K562 (cell line): ENCODE measurements around the gene EMD. TPM values are rescaled to one million over a fixed set of nuclear protein-coding genes. Genes with fewer than 3 reads are reported as not detected.
A peak's percentile ranks its signal among the peaks of the same experiment; 100 is the strongest.

Experiments used
- ARHGAP35 ChIP-seq: fragments of 450-650 bp; IDR thresholded peaks from 2 replicates; pipeline ENCODE4 v1.6.1; 2018; ENCODE audit not compliant: partially characterized antibody
- BRCA1 ChIP-seq, 2 experiments: fragments of 450-650 bp in 1 of 2; sonication (generic) in 1 of 2; formaldehyde crosslinking in 1 of 2; IDR thresholded peaks; 2 replicates each; pipeline versions ENCODE4 v1.5.0 to v1.6.1; 2017 to 2020; ENCODE audit warnings: mild to moderate bottlenecking in 1 of 2, missing genetic modification reagents in 1 of 2
- CBX8 ChIP-seq: fragments of 200-600 bp; sonication (generic); IDR thresholded peaks from 2 replicates; pipeline ENCODE4 v1.6.1; 2012; ENCODE audit warnings: borderline replicate concordance, mixed run types, low read depth, mild to moderate bottlenecking, moderate library complexity, mixed read lengths, low read length, control low read depth, inconsistent platforms; ENCODE audit not compliant: poor library complexity, severe bottlenecking; ENCODE audit errors: extremely low read depth
- E2F1 ChIP-seq: sonication (generic); formaldehyde crosslinking; IDR thresholded peaks from 2 replicates; pipeline ENCODE4 v1.8.1; 2023; ENCODE audit warnings: mild to moderate bottlenecking, missing genetic modification reagents, moderate library complexity
- E2F8 ChIP-seq: fragments of 450-650 bp; IDR thresholded peaks from 2 replicates; pipeline ENCODE4 v1.7.1; 2018; ENCODE audit warnings: mild to moderate bottlenecking, low read depth; ENCODE audit not compliant: partially characterized antibody
- ERF ChIP-seq: fragments of 450-650 bp; formaldehyde crosslinking; IDR thresholded peaks from 2 replicates; pipeline ENCODE4 v1.4.0; 2020; ENCODE audit warnings: mild to moderate bottlenecking, mixed read lengths
- FOXP4 ChIP-seq: sonication (generic); formaldehyde crosslinking; IDR thresholded peaks from 2 replicates; pipeline ENCODE4 v1.8.0; 2022; ENCODE audit warnings: mild to moderate bottlenecking, missing genetic modification reagents, borderline replicate concordance
- KAT8 ChIP-seq: fragments of 450-650 bp; IDR thresholded peaks from 2 replicates; pipeline ENCODE4 v1.6.1; 2016; ENCODE audit warnings: low read depth, mild to moderate bottlenecking
- KDM5B ChIP-seq: fragments of 200-600 bp; sonication (generic); IDR thresholded peaks from 2 replicates; pipeline ENCODE4 v1.6.1; 2012; ENCODE audit warnings: low read depth, mild to moderate bottlenecking, moderate library complexity, low read length, control low read depth, inconsistent platforms; ENCODE audit not compliant: insufficient replicate concordance
- MCM7 ChIP-seq, 2 experiments: fragments of 450-650 bp; IDR thresholded peaks; 2 replicates each; pipeline ENCODE4 v1.6.1; 2016 to 2018
- MTA3 ChIP-seq: fragments of 450-650 bp; formaldehyde crosslinking; IDR thresholded peaks from 2 replicates; pipeline ENCODE4 v1.6.1; 2017; ENCODE audit warnings: mild to moderate bottlenecking, borderline replicate concordance
- NR2F6 ChIP-seq: fragments of 450-650 bp; formaldehyde crosslinking; IDR thresholded peaks from 2 replicates; pipeline ENCODE4 v1.4.0; 2020; ENCODE audit warnings: mild to moderate bottlenecking
- POLR2A ChIP-seq: fragments of 450-650 bp; conservative IDR thresholded peaks from 2 replicates; pipeline ENCODE4 v1.6.1; 2016
- RFX5 ChIP-seq: IDR thresholded peaks from 2 replicates; pipeline ENCODE4 v1.6.1; 2011; ENCODE audit warnings: low read depth, mild to moderate bottlenecking, improper control_type of control experiment, low read length
- SMAD2 ChIP-seq: fragments of 150-350 bp; IDR thresholded peaks from 2 replicates; pipeline ENCODE4 v1.6.1; 2014; ENCODE audit warnings: low read depth, mild to moderate bottlenecking, low read length
- SMAD4 ChIP-seq: fragments of 250-450 bp; sonication (Bioruptor Pico); conservative IDR thresholded peaks from 2 replicates; pipeline ENCODE4 v1.8.0; 2021; ENCODE audit warnings: inconsistent platforms, mild to moderate bottlenecking, moderate library complexity
- SREBF1 ChIP-seq: fragments of 150-350 bp; IDR thresholded peaks from 2 replicates; pipeline ENCODE4 v1.6.1; 2014; ENCODE audit warnings: antibody characterized with exemption, low read depth, low read length, borderline replicate concordance
- ZFP1 ChIP-seq: fragments of 450-650 bp; formaldehyde crosslinking; IDR thresholded peaks from 2 replicates; pipeline ENCODE4 v1.4.0; 2020; ENCODE audit warnings: mild to moderate bottlenecking, mixed read lengths
- ZNF212 ChIP-seq: fragments of 450-650 bp; formaldehyde crosslinking; IDR thresholded peaks from 2 replicates; pipeline ENCODE4 v1.4.0; 2020; ENCODE audit warnings: mild to moderate bottlenecking
- ZNF274 ChIP-seq: IDR thresholded peaks from 2 replicates; pipeline ENCODE4 v1.6.1; 2011; ENCODE audit warnings: low read depth, mild to moderate bottlenecking, low read length, moderate library complexity, borderline replicate concordance
- ZNF644 ChIP-seq: fragments of 200-800 bp; sonication (Bioruptor generic); IDR thresholded peaks from 2 replicates; pipeline ENCODE4 v1.6.1; 2016; ENCODE audit warnings: low read depth, missing genetic modification characterization, missing compliant biosample characterization
- polyA plus RNA-seq, 8 experiments: library from polyadenylated mRNA; depleted of rRNA in 4 of 8; stranded (reverse) in 5 of 8; unstranded in 3 of 8; fragments of >200 nt; fragmentation: Nextera tagmentation in 2 of 8; fragmentation: Illumina TruSeq in 1 of 8; extraction: Ambion mirVana in 2 of 8; extraction: Trizol in 1 of 8; gene quantifications; 2 replicates each; pipeline versions ENCODE4 v1.2.1 to v1.2.3, GENCODE V29; 2011 to 2014; ENCODE audit warnings: inconsistent platforms in 1 of 8, missing spikeins in 1 of 8
- total RNA-seq, 7 experiments: library from RNA; depleted of rRNA in 6 of 7; stranded (reverse); fragments of >200 nt in 6 of 7; fragmentation: Illumina TruSeq in 2 of 7; extraction: Trizol in 2 of 7; gene quantifications; 2 replicates each; pipeline versions ENCODE4 v1.2.1 to v1.2.3, GENCODE V29; 2011 to 2021; ENCODE audit warnings: low replicate concordance in 1 of 7

The EMD gene
- total and polyA plus RNA-seq, 9 of the 15 experiments (the other 6 are each of a cell fraction or from before 2014, with no cell fraction given) = 2.3 to 206 (median 61.9) TPM

GRCh38 chrX:154397888-154398667 lies 19.0 kb downstream of the EMD start, which contains the start of gene RPL10 (continued):
- no peak for TF ChIP-seq SREBF1
- TF ChIP-seq POLR2A = peak; percentile 100
- TF ChIP-seq FOXP4 (CRISPR knock-in tag) = peak; percentile 83
- TF ChIP-seq MTA3 = peak; percentile 99
- TF ChIP-seq KDM5B = peak; percentile 99
- no peak for TF ChIP-seq SMAD4 (CRISPR knock-in tag)
- no peak for TF ChIP-seq ZNF644
- no peak for TF ChIP-seq ZFP1 (CRISPR knock-in tag)
- no peak for TF ChIP-seq ARHGAP35
- no peak for TF ChIP-seq ERF (CRISPR knock-in tag)
- TF ChIP-seq E2F1 (CRISPR knock-in tag) = 0 out of 2 replicates have a peak, but pooled peaks have one; percentile 27
- no peak for TF ChIP-seq BRCA1 (IDR thresholded peaks at IDR 0.05)
- TF ChIP-seq BRCA1 (CRISPR knock-in tag; IDR thresholded peaks at IDR 0.05) = no peak
- no peak for TF ChIP-seq SMAD2
- no peak for TF ChIP-seq NR2F6 (CRISPR knock-in tag)
- no peak for TF ChIP-seq E2F8
- no peak for TF ChIP-seq KAT8
- no peak for TF ChIP-seq CBX8
- 0 out of 2 replicates have a peak, but pooled peaks have one; percentile 39 for TF ChIP-seq RFX5
- TF ChIP-seq MCM7 (IDR thresholded peaks at IDR 0.05) = no peak
- TF ChIP-seq ZNF274 = no peak
- TF ChIP-seq ZNF212 (CRISPR knock-in tag) = no peak
